Stimulated activated CD8-positive, alpha-beta memory T cell treated with anti-CD3 and anti-CD28 coated beads, Interleukin-4, amount 100 ng/mL, for 48 hours (primary cell): Measurements from ENCODE around the gene TXNRD1.
"Not testable (repeated sequence)": the region's sequence is repeated elsewhere in the genome, so short reads cannot be mapped to it uniquely, and the experiment has no call there.

Experiments used
- DNase-seq: peaks from one replicate; pipeline ENCODE4 v3.0.0-alpha.2; 2020

TXNRD1 gene

DNA sequence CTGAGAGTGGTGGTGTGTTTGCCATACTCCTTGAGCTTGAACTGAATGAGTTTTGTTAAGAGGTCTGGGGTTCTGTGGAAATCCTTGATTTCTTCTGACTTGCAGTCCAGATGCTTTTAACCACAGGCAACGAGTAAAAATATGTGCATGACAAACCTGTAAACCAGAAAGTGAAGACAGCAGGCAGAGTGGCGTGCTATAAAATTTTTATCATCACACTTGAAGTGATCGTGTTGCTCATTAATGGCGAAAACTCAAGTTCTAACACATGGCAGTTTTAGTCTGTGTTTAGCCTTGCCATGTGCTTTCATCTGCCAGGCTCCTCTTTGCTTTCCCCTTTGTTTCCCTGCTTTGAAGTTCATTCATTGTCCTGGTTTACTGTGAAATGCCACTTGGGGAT, 28.0 kb downstream of the TXNRD1 start:
- no peak for DNase-seq

- DNase-seq: no peak
These were observed 28.4 kb downstream of the TXNRD1 start for GRCh38 chr12:104243971-104244370.

- no peak for DNase-seq
These were observed 32.1 kb downstream of the TXNRD1 start for GRCh38 chr12:104247698-104248097.

GRCh38 chr12:104248444-104248843, 32.9 kb downstream of the TXNRD1 start:
- DNase-seq: no peak

GRCh38 chr12:104249017-104249416, 33.4 kb downstream of the TXNRD1 start:
- DNase-seq: no peak

DNA sequence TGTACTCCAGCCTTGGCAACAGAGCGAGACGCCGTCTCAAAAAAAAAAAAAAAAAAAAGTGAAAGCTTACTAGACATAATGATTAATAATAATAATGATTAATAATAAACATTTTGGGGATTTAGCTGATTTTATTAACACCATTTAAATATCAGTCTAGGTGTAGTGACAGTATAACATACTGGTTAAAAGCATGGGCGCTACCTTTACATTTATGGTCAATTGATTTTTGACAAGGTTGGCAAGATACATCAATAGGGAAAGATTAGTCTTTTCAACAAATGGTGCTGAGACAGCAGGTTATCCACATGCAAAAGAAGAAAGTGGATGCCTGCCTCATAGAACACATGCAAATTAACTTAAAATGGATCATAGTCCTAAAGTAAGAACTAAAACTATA, 34.3 kb downstream of the TXNRD1 start:
- no peak for DNase-seq

- no peak for DNase-seq
These were observed 35.0 kb downstream of the TXNRD1 start for GRCh38 chr12:104250366-104251125.

- no peak for DNase-seq
These were observed 42.4 kb downstream of the TXNRD1 start for GRCh38 chr12:104257913-104258472.

DNA sequence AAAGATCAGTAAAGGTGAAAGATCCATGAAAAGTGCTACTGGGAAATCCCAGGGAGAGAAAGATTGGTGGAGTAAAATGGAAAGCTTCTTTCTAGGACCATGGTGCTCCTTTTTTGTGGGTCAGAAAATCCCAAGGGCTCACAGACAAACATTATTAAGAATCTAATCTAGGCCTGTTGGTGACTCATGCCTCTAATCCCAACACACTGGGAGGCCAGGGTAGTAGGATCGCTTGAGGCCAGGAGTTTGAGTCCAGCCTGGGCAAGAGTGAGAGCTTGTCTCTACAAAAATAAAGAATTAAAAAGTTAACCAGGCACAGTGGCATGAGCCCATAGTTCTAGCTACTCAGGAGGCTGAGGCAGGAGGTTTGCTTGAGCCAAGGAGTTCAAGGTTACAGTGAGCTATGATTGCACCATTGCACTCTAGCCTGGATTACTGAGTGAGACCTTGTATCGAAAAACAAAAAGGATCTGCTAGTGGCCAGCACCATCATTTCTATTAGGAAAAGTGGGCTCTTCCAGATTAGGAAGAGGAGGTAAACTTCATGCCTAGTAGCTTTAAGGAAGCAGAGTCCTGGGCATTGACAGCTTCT, 43.0 kb downstream of the TXNRD1 start:
- DNase-seq: no peak

GRCh38 chr12:104263026-104263425, 47.4 kb downstream of the TXNRD1 start:
- no peak for DNase-seq

DNA sequence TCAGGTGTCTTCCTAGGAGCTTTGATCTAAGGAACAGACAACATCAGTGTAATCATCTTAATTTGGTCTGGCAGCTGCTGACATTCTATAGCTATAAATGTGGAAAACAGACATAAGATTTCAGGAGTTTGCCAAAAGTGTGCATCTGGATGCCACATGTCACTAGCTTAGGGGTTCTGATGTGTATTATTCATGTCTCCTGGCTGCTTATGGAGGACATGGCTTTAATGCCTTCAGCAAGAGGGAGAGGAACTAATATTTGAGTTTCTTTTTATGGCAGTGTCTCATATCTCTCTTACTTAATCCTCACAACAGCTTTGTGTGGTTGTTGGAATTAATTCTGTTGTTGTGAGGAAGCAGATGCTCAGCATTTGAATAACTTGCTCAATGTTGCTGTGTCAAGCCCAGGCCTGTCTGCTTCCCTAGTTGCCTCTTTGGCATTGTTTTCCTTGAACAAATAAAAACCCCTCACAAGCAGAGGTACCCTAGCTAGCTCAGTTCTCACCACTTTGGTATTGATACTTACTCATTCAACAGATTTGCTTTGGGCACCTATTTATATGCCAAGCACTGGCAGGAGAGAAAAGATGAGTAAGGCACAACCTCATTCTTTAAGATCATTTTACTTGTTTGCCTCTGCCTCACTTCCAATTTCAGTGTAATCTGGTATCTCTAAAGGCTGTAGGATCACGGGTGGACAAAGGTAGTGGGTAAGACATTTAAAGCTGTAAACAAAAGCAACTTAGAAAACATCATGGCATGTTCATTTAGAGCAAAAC, 48.2 kb downstream of the TXNRD1 start:
- no peak for DNase-seq

DNA sequence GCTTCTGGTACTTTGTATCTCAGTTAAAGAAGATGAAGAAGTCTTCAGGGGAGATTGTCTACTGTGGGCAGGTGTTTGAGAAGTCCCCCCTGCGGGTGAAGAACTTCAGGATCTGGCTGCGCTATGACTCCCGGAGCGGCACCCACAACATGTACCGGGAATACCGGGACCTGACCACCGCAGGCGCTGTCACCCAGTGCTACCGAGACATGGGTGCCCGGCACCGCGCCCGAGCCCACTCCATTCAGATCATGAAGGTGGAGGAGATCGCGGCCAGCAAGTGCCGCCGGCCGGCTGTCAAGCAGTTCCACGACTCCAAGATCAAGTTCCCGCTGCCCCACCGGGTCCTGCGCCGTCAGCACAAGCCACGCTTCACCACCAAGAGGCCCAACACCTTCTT, 49.9 kb downstream of the TXNRD1 start:
- not testable (repeated sequence) for DNase-seq

DNA sequence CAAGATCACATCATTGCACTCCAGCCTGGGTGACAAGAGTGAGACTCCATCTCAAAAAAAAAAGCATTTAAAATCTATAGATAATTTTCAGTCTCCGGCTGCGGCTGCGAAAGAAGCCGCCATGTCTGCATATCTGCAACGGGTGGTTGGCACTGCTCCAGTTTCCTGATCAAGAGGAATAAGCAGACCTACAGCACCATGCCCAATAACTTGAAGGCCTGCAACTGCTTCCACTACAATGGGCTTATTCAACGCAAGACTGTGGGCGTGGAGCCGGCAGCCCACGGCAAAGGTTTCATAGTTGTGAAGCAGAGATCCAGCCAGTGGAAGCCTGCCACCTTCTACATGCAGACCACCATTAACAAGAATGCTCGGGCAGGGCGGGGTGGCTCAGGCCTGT, 57.4 kb downstream of the TXNRD1 start:
- no peak for DNase-seq

- DNase-seq: no peak
These were observed 57.9 kb downstream of the TXNRD1 start for GRCh38 chr12:104273503-104273902.

DNA sequence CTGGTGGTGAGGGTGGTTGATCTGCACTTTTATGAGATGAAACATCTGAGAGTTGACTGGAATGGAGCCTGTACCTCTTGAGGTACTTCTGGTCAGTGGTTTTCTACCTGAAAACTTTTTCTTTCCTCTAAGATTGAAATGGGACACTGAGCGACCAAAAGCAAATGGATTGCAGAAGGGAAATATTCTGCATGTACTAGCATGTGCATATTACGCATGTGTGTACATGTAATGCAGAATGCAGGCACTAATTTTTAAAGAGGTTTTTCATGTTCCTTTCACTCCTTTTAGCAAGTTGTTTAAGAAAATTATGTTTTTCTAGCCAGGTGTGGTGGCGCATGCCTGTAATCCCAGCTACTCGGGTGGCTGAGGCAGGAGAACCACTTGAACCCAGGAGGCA, 59.2 kb downstream of the TXNRD1 start:
- DNase-seq: no peak

DNA sequence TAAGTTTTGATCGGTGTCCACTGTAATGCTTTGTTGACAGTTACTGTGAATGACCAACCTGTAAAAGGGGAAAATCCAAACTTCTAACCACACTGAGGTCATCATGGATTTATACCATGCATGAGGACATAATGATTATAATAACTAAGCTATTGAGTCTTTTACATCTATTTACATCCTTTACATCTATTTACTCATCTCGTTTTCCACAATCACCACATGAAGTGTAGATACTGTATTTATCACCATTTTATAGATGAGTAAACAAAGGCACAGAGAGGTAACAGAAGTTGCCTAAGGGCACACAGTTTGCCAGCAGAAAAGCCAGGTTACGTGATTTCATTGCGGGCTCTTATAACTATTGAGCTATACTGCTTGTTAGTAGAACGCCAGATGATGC, 60.1 kb downstream of the TXNRD1 start:
- no peak for DNase-seq

DNA sequence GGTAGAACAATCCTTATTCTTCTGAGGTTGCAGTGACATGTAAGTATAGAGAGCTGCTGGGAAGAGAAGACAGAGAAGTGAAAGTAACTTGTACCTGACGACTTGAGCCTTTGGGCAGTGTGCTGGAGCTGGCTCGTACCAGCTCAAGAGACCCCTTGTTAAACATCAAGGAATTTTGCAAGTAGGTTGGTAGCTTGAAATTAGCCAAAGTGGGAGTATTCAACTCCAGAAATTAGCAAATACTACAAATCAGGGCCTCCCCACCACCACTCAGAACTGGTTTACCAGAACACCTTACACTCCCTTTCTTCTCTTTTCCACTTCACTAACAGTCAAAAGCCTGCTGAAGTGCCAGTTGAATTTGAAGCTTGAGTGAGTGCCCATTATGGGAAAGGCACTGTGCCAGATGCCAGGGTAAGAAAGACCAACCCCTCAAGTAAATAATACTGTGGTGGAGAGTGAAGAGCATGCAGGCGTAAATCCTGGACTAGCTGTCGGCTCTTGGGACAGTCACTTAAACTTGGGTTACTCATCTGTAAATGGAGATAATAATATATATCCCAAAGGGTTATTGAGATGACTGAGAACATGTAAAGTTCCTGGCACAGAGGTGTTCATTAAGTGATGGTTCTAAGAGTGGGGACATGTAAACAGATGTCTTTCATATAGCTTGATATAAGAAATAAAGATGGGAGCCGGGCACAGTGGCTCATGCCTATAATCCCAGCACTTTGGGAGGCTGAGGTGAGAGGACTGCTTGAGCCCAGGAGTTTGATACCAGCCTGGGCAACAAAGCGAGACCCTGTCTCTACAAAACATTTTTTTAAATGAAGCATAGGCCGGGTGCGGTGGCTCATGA, 60.9 kb downstream of the TXNRD1 start:
- no peak for DNase-seq

DNA sequence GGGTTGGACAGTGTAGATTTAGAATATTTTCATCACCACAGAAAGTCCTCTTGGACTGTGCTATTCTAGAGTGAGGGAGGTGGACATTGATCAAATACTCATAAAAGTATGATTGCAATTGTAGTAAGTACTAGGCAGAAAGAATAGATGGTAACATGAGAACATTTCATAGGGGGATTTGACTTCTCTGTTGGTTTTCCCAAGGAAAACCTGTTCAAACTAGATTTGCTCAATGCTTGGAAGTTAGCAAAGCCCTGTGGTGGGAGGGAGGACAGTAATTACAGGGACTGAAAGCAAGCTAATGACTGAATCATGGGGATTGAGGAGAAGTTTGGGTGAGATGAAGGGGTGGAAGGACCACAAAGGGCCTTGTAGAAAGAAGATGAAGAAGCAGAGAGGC, 63.6 kb downstream of the TXNRD1 start:
- no peak for DNase-seq

- no peak for DNase-seq
These were observed 64.5 kb downstream of the TXNRD1 start for GRCh38 chr12:104280111-104280510.

DNA sequence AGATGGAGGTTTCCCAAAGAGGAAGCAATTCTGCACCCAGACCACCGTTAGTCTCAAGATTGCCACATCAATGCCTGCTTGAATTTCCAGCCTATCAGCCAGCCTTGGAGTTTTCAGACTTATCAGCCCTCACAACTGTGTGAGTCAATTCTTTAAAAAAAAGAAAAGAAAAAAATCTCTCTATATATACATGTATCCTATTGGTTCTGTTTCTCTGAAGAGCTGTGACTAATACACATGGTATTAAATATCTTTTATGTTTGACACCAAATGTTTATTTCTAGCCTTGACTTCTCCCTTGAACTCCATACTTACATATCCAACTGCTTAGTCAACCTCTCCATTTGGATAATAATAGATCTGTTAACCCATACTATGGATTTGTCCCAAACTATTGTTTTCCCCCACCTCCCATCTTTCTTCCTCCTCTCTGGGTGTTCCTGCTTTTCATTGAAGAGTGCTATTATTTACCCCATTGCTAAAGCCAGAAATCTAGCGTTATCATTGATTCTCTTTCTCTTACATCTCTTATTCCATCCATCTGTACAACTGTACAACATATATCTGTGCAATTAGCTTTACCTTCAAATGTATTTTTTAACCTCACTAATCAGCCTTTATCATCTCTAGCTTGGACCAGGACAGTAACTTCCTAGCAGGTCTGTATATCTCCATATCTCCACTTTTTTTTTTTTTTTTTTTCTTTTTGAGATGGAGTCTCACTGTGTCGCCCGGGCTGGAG, 65.3 kb downstream of the TXNRD1 start:
- no peak for DNase-seq

DNA sequence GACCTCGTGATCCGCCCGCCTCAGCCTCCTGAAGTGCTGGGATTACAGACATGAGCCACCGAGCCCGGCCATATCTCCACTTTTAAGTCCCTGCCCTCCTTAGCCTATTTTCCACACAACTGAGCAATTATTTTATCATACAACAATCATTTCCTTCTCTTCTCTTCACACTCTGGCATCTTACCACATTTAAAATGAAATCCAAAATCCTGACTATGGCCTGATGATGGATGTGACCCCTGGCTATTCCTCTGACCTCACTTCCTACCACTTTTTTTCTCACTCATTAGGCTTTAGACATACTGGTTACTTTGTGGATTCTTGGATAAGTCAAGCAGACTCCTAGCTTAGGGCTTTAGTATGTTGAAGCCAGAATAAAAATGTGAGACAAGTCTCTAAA, 66.1 kb downstream of the TXNRD1 start:
- no peak for DNase-seq

DNA sequence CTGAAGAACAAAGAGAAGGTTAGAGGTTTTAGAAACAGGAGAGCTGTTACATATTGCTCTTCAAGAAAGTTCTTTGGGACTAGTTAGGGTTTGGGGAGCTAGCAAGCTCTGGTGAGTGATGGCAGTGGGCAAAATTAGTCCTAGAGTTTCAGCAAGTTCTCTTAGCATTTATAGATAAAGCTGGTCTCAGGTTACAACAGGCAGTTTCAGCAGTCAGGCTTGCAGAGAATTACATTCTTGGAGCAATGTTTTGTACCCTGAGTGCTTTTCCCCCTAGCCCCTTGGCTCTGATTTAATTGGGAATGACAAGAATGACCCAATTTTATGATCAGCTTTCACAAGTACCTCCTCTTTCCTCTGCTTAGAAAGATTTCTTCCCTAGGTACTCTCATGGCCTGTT, 66.5 kb downstream of the TXNRD1 start:
- no peak for DNase-seq
